Testis (tissue), 2 donors: ENCODE data around the gene MYO1A.

ENCODE experiments used
- POLR2A ChIP-seq: fragments of 450-650 bp; IDR thresholded peaks from one replicate; pipeline ENCODE4 v1.6.1; 2017; ENCODE audit warnings: antibody characterized with exemption, mild to moderate bottlenecking, moderate library complexity
- TF ChIP-seq, protein P1 (sequence below), 3 experiments: fragments of 450-650 bp in 2 of 3; fragments of 200-600 bp in 1 of 3; sonication (generic) in 1 of 3; IDR thresholded peaks; one replicate each; pipeline ENCODE4 v1.5.1; 2016 to 2019; ENCODE audit warnings: antibody characterized with exemption in 3 of 3, mild to moderate bottlenecking in 2 of 3, moderate library complexity in 1 of 3

DNA sequence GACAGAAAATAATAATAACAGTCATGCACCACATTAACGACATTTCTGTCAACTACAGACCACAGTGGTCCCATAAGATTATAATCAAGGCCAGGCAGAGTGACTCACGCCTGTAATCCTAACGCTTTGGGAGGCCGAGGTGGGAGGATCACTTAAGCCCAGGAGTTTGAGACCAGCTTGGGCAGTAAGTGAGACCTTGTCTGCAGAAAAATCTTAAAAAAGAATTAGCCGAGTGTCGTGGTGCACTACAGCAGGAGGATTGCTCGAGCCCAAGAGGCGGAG, 47.6 kb upstream of the MYO1A start:
- TF ChIP-seq, protein P1, sequence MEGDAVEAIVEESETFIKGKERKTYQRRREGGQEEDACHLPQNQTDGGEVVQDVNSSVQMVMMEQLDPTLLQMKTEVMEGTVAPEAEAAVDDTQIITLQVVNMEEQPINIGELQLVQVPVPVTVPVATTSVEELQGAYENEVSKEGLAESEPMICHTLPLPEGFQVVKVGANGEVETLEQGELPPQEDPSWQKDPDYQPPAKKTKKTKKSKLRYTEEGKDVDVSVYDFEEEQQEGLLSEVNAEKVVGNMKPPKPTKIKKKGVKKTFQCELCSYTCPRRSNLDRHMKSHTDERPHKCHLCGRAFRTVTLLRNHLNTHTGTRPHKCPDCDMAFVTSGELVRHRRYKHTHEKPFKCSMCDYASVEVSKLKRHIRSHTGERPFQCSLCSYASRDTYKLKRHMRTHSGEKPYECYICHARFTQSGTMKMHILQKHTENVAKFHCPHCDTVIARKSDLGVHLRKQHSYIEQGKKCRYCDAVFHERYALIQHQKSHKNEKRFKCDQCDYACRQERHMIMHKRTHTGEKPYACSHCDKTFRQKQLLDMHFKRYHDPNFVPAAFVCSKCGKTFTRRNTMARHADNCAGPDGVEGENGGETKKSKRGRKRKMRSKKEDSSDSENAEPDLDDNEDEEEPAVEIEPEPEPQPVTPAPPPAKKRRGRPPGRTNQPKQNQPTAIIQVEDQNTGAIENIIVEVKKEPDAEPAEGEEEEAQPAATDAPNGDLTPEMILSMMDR (IDR thresholded peaks at IDR 0.05) = no peak
- TF ChIP-seq POLR2A = no peak
